Ureter (tissue), 1 donor: ENCODE data around the gene PLET1. TPM values are rescaled to one million over a fixed set of nuclear protein-coding genes. Genes with fewer than 3 reads are reported as not detected.

Experiments used
- DNase-seq: peaks from one replicate; pipeline ENCODE4 v3.0.0-alpha.2; 2020; ENCODE audit warnings: low spot score
- total RNA-seq: library from RNA; stranded (reverse); gene quantifications from one replicate; pipeline ENCODE4 v1.2.4, GENCODE V29; 2023
- donor health status: DM: yes; HTN: yes; CAD: no.

PLET1 gene
- total RNA-seq, 1 donor from 2014 or later: not detected

DNA sequence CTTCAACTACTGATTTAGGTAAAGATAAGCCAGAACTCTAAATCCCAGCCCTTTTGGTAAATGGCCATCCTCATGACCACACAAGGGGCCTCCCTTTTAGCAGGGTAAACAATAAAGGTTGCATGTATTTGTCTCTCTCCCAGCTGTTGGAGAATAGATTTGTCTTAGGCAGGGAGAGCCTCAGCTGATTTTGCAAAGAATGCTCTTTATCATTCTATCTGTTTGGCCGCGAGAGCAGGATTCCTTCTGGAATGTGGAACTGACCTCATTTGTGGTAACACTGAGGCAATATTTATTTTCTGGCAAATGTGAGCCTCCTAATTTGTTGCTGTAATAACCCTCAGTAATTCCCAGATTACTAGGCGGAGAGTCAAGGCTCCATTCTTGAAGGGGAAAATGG is 19.2 kb downstream of the PLET1 start:
- no peak for DNase-seq

DNA sequence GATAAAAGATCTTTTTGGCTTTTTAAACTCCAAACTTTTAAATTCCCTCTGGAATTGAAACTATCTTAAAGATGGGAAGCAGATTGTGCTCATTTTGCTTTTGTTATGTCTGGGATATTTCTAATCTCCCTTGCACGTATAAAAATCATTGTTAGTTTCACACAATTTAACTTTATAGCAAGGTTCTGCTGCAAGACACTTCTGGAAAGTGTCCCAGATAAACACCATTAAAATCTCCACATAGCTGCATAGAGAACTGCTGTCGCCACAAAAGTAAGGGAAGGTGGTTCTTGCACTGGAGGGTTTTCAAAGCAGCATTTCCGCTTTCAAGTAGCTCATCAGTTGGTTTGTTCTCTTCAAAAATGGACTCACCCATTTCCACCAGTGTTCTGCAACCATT is 22.6 kb downstream of the PLET1 start:
- no peak for DNase-seq

DNA sequence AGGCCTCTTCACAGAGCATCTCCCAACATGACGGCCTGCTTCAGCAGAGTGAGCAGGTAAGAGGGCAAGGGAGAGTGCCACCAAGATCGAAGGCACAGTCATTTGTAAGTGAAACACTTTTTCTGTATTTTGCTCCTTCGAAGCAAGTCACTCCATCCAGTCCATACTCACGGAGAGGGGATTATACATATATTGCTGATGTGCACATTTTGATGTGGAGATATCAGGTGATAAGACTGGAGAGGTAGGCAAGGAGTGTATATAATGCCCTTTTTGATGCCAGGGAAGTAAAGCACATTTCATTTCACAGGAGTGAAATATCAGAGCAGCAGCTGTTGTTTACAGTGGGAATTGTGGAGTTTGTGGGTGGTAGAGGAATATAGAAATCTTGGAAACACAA is 23.2 kb downstream of the PLET1 start:
- no peak for DNase-seq

DNA sequence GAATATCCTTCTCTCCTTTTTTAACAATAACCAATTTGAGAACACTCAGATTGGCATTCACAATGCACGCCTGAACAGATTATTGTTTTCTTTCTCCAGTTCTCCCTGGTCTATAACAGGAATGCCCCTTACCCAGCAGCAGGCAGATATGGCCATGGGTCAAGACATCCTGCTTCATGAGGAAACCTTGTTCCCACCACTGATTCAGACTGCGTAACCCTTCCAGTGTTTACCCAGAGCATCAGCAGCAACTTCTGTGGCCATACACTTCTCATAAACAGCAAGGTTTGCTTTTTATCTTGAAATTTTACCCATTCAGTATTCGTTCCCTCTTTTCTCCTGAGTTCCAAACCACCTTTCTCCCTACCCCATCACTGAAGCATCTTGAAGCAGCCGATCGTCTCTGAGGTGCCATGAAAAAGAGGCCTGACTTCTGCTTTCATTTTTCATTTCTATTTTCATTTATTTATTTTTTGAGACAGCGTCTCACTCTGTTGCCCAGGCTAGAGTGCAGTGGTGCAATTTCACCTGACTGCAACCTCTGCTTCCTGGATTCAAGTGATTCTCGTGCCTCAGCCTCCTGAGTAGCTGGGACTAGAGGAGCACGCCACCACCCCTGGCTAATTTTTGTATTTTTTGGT is 24.8 kb downstream of the PLET1 start:
- no peak for DNase-seq

DNA sequence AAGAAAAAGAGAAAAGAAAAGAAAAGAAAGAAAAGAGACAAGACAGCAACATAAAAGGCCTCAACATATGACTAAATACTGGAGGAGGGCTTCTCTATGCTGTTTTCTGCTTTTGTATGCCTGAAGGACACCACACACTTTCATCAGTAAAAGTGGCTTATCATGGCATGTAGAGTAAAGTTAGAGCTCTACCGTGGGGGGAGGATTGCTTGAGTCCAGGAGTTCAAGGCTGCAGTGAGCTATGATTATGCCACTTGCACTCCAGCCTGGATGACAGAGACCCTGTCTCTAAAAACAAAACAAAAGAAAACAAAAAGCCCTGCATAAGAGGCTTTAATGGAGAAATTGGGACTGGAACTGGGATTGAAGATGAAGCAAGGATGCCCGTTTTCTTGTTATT is 28.7 kb downstream of the PLET1 start:
- no peak for DNase-seq

DNA sequence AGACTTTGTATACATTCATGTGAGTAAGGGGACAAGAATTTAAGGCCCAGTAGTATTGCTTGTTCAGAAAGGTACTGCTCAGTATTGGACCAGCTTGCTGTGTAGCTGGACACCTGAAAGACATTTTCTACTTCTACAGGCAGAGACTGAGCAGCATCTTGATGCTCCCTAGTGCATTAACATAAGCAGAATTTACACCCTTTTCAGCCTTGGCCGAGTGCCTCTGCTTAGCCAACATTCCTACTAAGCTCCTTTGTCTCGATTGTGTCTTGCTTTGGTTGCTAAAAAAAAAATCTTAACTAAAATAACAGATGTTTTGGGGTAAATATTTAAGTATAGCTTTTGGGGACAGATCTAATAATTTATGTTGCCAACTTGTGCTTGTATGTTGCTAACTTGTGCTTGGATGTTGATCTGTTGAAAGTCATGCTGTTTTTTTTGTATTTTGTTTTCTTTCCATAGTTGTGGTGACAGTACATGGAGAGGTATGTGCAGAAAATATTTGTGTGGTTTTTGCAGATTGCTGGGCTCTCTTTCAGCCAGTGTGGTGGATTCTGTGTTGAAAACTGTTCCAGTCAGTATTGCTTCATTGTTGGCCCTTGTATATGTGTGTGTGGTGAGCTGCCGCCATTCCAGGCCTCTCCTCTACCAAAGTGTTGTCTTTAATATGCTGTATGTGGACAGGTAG is 30.8 kb downstream of the PLET1 start:
- no peak for DNase-seq

DNA sequence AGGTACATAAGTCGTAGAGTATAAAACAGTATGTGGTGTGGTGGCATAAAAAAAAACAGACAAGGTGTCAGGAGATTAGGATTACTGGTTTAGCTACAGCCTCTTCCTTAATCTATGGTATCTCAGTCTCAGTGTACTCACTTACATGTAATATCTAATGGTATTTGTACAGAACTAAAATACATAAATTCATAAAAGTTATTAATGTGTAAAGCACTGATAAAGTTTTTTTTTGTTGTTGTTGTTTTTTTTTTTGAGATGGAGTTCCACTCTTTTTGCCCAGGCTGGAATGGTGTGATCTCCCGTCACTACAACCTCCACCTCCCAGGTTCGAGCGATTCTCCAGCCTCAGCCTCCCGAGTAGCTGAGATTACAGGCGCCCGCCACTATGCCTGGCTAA is 31.5 kb downstream of the PLET1 start:
- no peak for DNase-seq

DNA sequence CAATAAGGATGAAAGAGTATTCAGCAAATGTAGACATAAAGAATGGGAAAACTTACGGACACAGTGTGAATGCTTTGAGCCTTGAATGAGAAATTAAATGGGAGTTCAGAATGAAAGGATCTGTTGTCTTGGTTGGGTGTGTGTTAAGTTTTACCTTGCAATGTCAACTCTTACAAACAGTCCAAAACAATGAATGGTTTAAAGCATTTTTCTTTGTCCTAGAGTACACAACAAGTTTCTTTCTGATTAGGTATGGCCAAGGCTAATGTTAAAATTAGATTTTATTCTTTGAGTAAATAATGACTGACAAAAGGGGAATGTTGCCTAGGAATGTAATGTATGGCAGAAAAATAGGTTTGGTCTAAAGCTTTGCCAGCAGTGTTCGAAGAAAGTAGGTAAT is 32.0 kb downstream of the PLET1 start:
- no peak for DNase-seq

DNA sequence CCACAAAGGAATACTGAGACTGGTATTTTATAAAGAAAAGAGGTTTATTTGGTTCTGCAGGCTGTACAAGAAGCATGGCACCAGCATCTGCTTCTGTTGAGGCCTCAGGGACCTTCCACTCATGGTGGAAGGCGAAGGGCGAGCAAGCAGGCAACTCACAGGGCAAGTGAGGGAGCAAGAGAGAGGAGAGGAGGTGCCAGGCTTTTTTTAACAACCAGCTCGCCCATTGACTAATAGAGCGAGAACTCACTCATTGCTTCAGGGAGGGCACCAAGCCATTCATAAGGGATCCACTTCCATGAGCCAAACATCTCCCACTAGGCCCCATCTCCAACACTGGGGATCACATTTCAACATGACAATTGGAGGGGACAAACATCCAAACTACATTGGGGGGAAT is 33.2 kb downstream of the PLET1 start:
- no peak for DNase-seq

DNA sequence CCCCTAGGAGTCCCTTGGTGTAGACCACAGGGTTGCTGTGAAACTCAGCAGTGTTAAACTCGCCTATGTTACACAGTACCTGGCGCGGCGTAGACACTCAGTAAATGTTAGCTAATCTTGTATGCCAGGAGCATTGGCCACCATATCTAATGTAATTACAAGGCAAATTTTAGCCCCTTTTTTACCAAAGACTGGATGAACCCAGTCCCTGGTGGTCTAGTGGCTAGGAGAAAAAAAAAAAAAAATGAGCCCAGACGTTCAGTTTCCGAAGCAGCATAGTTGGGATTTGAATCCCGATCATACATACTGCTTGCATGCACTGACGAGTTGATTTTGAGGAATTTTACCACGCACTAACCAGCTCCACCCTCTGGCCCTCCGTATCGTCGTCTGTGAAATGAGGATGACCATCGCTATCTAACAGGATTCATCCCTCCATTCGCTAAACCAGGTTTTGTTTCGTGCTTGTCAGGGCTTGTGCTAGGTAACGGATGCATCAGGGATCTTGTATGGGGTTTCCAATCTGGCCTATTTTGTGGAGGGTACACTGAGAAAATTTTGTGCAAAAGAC is 33.7 kb downstream of the PLET1 start:
- DNase-seq: no peak

DNA sequence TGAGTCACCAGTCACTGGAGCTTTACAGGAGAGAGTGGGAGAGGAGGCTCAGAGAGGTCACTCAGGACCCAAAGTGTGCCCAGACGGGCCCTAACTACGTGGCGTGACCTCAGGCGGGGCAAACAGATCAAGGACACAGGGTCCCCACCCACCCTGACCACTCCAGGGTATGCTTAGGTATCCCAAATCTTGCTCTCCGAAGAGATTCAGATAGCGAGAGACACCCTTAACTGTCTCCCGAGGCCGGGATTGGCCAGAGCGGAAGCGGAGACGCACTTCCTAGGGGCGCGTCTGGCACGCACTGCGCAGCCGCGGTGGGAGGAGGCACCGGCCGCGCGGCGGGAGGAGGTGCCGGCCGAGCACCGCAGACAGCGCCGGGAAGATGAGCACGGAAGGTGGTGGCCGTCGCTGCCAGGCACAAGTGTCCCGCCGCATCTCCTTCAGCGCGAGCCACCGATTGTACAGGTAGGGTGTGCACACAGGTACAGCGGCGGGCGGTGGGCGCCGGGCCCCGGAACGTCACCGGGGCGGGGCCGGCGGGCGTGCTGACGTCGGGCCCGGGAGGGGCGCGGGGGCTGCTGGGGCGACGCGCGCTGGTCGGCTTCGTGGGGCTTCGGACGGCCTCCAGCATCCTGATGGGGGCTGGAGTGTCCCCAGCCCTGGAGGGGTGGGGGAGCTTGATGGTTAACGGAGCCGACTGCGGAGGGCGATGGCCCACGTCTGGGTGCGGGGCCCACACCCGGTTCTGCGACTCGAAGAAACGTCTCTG is 34.4 kb downstream of the PLET1 start, which contains the start of gene PTS:
TSS of gene PTS (plus strand) at position 367 of the 769 bp plus-strand sequence. CDS start at position 383, 16 bp downstream.
- peak; percentile 90 for DNase-seq

DNA sequence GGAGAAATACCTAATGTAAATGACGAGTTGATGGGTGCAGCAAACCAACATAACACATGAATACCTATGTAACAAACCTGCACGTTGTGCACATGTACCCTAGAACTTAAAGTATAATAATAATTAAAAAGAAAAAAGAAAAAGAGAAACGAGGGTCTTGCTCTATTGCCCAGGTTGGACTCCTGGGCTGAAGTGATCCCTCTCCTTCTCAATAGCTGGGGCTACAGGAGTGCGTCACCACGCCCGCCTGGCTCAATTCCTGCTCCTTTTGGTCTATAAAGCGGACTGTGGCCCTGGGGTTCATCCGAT is 35.0 kb downstream of the PLET1 start:
- DNase-seq: no peak

DNA sequence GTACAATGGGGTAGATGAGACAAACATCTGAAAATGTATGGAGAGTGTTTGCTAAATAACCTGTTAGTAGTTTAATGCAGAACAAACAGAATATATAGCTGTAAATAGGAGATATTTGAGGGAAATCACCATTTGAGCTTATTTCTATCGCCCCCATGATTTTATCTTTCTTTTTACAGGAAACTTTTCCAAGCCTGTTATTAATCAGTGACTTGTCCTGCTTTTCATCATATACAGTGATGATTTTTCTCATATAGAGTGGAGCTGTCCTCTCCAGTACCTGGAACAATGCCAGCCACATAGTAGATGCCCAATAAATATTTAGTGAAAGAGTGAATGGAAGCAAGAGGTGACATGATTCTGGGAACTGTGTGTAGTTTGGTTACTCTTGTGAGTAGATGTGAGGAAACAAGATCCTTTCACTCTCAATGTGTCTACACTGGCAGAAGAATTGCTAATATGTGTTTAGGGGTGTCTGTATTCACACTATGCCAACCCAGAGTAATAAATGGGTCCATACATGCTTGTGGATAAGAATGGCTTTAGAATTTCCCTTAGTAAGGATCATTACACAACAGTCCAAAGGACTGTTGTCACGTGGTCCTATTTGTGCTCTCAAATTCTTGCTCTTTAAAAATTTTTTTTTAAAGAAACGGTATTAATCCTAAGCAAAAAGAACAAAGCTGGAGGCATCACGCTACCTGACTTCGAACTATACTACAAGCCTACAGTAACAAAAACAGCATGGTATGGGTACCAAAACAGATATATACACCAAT is 36.7 kb downstream of the PLET1 start:
- no peak for DNase-seq

DNA sequence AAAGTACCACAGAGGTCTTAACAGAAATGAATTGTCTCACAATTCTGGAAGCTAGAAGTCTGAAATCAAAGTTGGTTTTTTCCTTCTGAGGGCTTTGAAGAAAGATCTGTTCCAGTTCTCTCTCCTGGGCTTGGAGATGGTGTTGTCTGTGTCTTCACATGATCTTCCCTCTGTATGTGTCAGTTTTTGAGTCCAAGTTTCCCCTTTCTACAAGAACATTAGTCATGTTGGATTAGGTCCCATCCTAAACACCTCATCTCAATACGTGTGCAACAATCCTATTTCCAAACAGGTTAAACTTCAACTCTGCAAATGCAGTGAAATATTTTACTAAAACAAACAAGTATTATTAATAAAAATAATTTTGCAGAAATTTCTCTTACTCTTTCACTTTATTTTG is 37.5 kb downstream of the PLET1 start:
- DNase-seq: no peak

DNA sequence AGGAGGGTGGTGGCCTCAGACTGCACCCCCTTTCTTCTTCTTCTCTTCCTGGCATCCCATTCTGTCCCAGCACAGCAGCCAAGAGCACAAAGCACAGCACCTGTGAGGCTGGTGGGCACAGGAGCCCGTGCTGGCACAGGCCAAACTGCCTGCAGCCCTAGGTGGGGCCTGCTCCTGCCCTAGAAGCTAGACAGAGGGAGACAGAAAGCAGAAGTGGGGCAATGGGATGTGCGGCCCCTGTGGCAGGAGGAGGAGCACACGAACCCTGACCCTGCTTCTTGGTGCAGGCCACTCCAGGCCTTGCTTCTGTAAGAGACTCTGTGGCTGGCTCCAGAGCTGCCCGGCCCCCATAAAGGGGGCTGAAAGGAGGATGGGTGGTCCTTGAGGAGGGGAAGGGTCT is 38.4 kb downstream of the PLET1 start:
- no peak for DNase-seq

DNA sequence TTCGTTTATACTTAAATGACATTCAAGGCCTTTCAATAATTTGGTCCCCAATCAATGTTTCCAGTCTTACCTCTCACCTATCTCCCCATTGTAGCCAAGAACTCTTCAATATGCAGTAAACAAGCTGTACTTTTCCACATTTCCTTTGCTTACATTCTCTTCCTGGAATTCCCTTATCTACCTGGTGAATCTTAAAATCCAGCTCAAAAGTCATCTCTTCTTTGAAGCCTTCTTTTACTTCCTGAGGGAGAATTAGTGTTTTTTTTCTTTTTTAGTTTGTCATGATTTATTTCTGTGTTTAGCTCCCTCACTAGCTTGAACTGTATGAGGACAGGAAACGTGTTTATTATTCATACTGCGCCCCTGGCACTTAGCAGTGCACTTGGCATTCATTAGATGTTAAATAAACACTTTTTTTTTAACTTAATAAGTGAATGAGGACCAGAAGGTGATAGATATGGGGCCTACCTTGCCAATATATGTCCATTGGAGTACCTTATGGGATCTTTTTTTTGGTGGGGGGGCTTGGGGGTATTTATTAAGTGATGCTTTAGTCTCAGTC is 39.3 kb downstream of the PLET1 start:
- no peak for DNase-seq

DNA sequence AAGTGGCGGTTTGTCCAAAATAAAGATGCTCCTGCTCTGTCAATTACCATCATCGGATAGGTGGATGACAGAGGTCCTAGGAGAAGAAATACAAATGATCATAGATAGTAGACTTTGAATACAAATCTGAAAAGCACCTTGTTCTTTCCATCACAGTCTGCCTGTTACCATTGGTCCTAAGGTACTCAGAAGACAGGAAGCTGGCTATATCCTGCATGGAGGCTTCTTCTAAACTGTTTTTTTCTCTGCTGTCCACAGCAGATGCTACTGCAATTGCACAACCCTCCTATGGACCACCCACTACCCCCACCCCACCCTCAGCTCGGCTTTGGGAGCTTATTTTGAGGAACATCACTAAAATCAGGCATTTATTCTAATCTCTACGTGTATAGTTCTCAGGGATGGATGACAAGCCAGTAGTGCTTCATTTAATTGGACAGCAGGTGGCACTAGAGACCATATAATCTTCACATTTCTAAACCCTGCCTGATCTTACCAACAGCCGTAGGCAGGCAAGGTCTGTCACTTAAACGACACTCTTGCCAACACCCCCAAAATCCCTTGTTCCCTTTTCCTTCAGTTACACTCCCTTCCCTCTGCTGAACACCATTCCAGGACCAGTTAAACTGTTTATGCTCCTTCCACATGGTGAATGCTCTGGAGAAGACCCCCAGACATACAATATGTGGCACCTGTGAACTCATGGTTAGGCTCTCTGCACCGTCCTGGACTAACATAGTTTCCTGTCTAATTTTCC is 41.0 kb downstream of the PLET1 start:
- no peak for DNase-seq

DNA sequence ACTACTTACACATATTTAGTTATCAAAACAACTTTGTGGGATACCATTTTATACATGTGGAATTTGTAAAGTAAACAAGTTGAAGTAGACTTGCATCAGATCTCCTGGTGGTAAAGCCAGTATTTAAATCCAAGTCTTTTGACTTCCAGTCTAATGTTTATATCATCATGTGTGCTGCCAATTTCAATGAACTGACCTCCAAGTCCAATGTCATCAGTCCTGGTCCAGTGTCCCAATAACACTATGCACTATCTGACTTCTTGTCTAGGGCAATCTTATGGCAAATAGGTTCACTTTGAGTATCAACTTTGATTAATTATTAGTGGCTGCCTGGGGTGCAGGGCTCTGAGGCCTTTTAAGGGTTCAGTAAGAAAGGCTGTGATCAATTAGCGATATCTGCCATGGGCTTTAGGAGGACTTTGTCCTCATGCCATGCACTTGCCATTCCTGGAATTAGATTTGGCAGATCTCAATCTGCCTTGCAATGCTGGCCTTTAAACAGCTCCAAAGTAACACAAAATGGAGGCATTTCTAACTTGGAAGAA is 44.0 kb downstream of the PLET1 start:
- DNase-seq: no peak

DNA sequence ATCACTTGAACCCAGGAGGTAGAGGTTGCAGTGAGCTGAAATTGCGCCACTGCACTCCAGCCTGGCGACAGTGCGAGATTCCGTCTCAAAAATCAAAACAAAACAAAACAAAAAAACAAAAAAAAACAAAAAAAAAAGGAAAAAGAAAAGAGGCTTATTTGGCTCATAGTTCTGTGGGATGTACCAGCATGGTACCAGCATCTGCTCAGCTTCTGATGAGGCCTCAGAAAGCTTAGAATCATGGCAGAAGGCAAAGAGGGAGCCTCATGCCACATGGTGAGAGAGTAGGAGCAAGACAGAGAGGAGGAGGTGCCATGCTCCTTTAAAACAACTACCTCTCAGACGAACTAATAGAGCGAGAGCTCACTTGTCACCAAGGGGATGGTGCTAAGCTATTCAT is 45.0 kb downstream of the PLET1 start:
- DNase-seq: no peak

DNA sequence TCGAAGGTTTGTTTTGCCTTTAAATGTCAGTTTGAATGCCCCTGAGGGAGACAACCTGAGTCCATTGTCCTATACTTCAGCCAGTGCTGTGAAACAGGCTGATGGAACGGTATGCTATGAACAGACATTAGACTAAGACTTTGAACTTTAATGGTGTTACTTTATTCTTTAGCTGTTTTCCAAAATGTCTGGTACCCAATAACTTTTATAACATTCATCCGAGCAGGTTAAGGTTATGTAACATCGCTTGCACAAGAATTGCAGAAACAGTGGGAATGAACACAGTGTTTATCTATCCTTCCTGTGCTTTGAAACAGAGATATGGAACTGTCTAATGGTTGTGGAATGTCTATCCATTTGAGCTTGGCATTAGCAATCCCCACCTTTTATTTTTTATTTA is 46.9 kb downstream of the PLET1 start:
- DNase-seq: no peak

DNA sequence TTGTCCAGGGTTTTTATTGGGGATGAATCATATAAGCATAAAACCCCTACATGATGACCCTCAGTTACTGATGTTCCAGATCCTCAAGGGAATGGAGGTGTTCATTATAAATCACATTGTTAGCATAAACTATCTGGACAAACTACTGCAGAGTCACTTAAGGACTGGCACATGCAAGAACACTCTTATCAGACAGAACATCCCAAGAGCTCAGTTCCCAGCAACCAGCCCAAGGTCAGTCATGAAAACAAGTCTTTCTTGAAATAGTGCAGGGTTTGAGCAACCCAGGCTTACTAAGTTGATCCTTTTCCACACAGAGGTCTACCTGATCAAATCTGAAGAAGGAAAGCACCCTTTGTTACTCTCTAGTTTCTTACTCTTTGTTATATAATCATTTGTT is 48.0 kb downstream of the PLET1 start:
- no peak for DNase-seq
